HUES48 (cell line): ENCODE results near the gene KRTAP9-6.
"Not testable (repeated sequence)": the region's sequence is repeated elsewhere in the genome, so short reads cannot be mapped to it uniquely, and the experiment has no call there.

Source experiments
- H3K27ac ChIP-seq: one replicate; pipeline ENCODE4 v1.7.0; 2013; ENCODE audit warnings: low read depth, low read length, inconsistent platforms
- H3K27me3 ChIP-seq: 2 replicates; pipeline ENCODE4 v1.6.1; 2013; ENCODE audit warnings: mild to moderate bottlenecking, low read length; ENCODE audit not compliant: control insufficient read depth, insufficient read depth
- H3K36me3 ChIP-seq: 2 replicates; pipeline ENCODE4 v1.6.1; 2013; ENCODE audit warnings: low read length; ENCODE audit not compliant: control insufficient read depth, insufficient read depth
- H3K4me1 ChIP-seq: 2 replicates; pipeline ENCODE4 v1.6.1; 2013; ENCODE audit warnings: mild to moderate bottlenecking, low read length; ENCODE audit not compliant: control insufficient read depth, insufficient read depth
- H3K4me3 ChIP-seq: 2 replicates; pipeline ENCODE4 v1.5.1; 2013; ENCODE audit warnings: mild to moderate bottlenecking, low read depth, low read length
- H3K9ac ChIP-seq: 2 replicates; pipeline ENCODE4 v1.6.1; 2013; ENCODE audit warnings: mild to moderate bottlenecking, low read depth, low read length, moderate library complexity
- H3K9me3 ChIP-seq: 2 replicates; pipeline ENCODE4 v1.6.1; 2013; ENCODE audit warnings: low read length; ENCODE audit not compliant: control insufficient read depth, insufficient read depth

KRTAP9-6 gene, protein sequence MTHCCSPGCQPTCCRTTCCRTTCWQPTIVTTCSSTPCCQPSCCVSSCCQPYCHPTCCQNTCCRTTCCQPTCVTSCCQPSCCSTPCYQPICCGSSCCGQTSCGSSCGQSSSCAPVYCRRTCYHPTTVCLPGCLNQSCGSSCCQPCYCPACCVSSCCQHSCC

DNA sequence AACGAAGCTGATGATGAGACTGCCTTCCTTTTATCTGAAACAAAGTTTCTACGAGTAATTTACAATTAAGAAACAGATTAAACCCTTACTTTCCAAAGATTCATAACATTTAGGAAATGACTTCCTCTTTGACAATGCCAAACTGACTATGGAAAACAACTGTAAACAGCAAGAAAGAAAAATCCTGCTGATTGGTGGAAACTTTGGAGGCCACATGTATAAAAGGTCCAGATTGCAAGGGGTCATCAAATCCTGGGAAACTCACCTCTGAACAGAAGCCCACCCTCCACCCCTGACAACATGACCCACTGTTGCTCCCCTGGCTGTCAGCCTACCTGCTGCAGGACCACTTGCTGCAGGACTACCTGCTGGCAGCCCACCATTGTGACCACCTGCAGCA lies at the start of gene KRTAP9-6:
Gene KRTAP9-6 (plus strand): TSS at position 301 of the 400 bp plus-strand sequence. CDS start 0 bp downstream, at position 301.
- Histone ChIP-seq H3K36me3 (no peaks in the 10 kb centered on the region), H3K4me1 (no peaks in the 10 kb centered on the region), H3K27ac (no peak within 1 kb of the TSS), H3K27me3 (no peaks in the 10 kb centered on the region), H3K9me3 (no peaks in the 10 kb centered on the region), H3K9ac (no peak within 1 kb of the TSS), H3K4me3 (no peak within 1 kb of the TSS)

DNA sequence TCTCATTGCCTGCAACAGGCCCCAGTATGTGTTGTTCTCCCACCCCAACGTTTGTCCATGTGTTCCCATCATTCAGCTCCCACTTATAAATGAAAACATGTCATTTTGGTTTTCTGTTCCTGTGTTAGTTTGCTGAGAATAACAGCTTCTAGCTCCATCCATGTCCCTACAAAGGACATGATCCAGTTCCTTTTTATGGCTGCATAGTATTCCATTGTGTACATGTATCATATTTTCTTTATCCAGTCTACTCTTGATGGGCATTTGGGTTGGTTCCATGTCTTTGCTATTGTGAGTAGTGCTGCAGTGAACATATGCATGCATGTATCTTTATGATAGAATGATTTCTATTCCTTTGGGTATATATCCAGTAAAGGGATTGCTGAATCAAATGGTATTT lies 49.5 kb upstream of the KRTAP9-6 start:
- H3K9me3 ChIP-seq: no peaks in the 10 kb centered on the region
- no peaks in the 10 kb centered on the region for H3K36me3 ChIP-seq
- H3K27me3 ChIP-seq: no peaks in the 10 kb centered on the region
- no peaks in the 10 kb centered on the region for H3K4me1 ChIP-seq
- H3K9ac ChIP-seq: no peak overlapping the region
- no peak overlapping the region for H3K4me3 ChIP-seq
- no peak overlapping the region for H3K27ac ChIP-seq

DNA sequence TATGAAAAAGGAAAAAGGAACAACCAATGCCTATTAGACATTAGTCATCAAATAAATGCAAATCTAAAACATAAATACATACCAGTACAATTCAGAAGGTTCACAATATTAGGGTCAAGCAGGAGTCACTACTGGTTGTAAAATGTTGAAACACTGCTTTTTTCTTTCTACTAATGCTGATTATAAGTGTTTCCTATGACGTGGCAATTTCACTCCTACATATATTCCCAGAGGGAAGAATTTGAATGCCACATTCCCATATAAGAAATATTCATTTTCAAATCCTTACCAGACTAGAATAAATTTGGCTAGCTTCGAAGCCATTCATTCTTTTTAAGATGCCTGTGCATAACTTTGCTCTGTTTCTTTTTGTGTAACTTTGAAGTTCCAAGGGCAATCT lies 41.4 kb upstream of the KRTAP9-6 start:
- no peaks in the 10 kb centered on the region for H3K9me3 ChIP-seq
- no peaks in the 10 kb centered on the region for H3K27me3 ChIP-seq
- no peak overlapping the region for H3K27ac ChIP-seq
- H3K4me3 ChIP-seq: no peak overlapping the region
- H3K36me3 ChIP-seq: no peaks in the 10 kb centered on the region
- H3K4me1 ChIP-seq: no peaks in the 10 kb centered on the region
- no peak overlapping the region for H3K9ac ChIP-seq

DNA sequence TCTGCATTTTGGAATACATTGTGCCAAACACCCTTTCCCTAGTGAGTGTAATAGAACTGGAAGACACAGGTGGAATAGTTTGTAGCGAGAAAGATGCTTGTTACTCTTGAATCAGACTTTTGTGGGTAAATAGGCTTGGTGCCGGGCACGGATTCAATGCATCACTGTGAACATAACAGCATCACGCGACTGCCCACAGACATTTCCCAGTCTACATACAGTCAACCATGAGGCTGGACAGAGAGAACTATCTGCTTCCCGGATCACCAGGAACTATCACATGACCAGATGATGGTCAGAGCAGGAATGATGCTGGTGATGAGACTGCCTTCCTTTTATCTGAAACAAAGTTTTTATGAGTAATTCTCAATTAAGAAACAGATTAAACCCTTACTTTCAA lies 39.1 kb upstream of the KRTAP9-6 start:
- Histone ChIP-seq H3K27me3 (no peaks in the 10 kb centered on the region), H3K36me3 (no peaks in the 10 kb centered on the region), H3K9ac (no peak overlapping the region), H3K4me3 (no peak overlapping the region), H3K9me3 (no peaks in the 10 kb centered on the region), H3K27ac (no peak overlapping the region), H3K4me1 (no peaks in the 10 kb centered on the region)

DNA sequence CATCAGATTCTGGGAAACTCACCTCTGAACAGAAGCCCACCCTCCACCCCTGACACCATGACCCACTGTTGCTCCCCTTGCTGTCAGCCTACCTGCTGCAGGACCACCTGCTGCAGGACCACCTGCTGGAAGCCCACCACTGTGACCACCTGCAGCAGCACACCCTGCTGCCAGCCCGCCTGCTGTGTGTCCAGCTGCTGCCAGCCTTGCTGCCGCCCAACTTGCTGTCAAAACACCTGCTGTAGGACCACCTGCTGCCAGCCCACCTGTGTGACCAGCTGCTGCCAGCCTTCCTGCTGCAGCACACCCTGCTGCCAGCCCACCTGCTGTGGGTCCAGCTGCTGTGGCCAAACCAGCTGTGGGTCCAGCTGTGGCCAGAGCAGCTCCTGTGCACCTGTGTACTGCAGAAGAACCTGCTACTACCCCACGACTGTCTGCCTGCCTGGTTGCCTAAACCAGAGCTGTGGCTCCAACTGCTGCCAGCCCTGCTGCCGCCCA lies 38.5 kb upstream of the KRTAP9-6 start, which contains the start of gene KRTAP9-2:
Gene KRTAP9-2 (plus strand): TSS at position 51 of the 498 bp plus-strand sequence. CDS start 7 bp downstream, at position 58.
- not testable (repeated sequence) for H3K9ac ChIP-seq, H3K4me3 ChIP-seq, H3K27ac ChIP-seq, H3K36me3 ChIP-seq, H3K9me3 ChIP-seq, H3K4me1 ChIP-seq, H3K27me3 ChIP-seq

DNA sequence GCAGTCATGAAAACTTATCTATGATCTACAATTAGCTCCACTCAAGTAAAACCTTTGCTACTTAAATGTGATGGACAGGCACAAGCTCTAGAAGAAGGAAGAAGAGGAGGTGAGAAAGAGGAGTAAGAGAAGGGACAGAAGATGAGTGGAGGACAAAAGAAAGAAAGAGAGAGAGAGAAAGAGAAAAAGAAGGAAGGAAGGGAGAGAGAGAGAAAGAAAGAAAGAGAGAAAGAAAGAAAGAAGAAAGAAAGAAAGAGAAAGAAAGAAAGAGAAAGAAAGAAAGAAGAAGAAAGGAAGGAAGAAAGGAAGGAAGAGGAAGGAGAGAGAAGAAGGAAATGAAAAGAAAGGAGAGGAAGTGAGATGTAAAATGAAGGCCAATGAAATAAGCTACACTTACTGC lies 35.1 kb upstream of the KRTAP9-6 start:
- Histone ChIP-seq H3K4me3 (no peak overlapping the region), H3K9me3 (no peaks in the 10 kb centered on the region), H3K36me3 (no peaks in the 10 kb centered on the region), H3K27ac (no peak overlapping the region), H3K27me3 (no peaks in the 10 kb centered on the region), H3K9ac (no peak overlapping the region), H3K4me1 (no peaks in the 10 kb centered on the region)

DNA sequence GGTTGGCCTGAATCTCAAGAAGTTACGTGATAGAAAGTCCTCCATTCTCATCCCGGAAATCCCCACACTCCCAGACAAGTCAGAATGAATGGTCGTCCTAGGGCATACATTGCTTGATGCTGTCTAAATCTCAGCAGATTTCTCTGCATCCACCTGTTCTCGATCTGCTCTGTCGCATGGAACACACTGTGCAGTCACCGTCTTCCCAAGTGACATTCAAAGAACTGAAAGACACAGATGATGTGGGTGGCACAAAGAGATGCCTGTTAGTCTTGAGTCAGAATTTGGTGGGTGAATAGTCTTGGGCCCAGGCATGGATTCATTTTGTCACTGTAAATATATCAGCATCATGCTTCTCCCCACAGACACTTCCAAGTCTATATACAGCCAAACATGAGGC lies 33.4 kb upstream of the KRTAP9-6 start:
- Histone ChIP-seq H3K4me3 (no peak overlapping the region), H3K27ac (no peak overlapping the region), H3K9me3 (no peaks in the 10 kb centered on the region), H3K36me3 (no peaks in the 10 kb centered on the region), H3K4me1 (no peaks in the 10 kb centered on the region), H3K9ac (no peak overlapping the region), H3K27me3 (no peaks in the 10 kb centered on the region)

DNA sequence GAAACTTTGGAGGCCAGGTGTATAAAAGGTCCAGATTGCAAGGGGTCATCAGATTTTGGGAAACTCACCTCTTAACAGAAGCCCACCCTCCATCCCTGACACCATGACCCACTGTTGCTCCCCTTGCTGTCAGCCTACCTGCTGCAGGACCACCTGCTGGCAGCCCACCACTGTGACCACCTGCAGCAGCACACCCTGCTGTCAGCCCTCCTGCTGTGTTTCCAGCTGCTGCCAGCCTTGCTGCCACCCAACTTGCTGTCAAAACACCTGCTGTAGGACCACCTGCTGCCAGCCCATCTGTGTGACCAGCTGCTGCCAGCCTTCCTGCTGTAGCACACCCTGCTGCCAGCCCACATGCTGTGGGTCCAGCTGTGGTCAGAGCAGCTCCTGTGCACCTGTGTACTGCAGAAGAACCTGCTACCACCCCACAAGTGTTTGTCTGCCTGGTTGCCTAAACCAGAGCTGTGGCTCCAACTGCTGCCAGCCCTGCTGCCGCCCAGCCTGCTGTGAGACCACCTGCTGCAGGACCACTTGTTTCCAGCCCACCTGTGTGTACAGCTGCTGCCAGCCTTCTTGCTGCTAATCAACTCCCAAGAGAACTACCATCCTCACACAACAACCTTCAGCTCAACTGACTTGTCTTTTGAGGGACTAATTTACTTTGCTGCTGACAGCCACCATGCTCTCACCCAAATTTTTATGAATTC lies 32.6 kb upstream of the KRTAP9-6 start, which contains the start of gene KRTAP9-3:
Gene KRTAP9-3 (plus strand): TSS at position 51 of the 707 bp plus-strand sequence. CDS start 53 bp downstream, at position 104.
- not testable (repeated sequence) for H3K9me3 ChIP-seq, H3K4me1 ChIP-seq, H3K27me3 ChIP-seq, H3K36me3 ChIP-seq, H3K9ac ChIP-seq, H3K4me3 ChIP-seq, H3K27ac ChIP-seq

DNA sequence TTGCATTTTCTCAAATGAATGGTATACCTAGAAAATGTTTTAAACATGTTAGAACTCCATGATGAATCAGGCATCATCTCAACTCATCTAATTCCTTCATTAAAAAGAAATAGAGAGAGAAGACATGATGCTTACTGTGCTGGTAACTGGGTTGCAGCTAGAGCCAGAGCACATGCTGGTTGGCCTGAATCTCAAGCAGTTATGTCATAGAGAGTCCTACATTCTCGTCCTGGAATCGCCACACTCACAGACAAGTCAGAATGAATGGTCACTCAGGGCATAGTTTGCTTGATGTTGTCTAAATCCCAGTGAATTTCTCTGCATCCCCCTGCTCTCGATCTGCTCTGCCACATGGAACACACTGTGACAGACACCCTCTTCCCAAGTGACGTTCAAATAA lies 28.1 kb upstream of the KRTAP9-6 start:
- H3K36me3 ChIP-seq, H3K27ac ChIP-seq, H3K4me3 ChIP-seq, H3K4me1 ChIP-seq, H3K9ac ChIP-seq, H3K27me3 ChIP-seq: not testable (repeated sequence)
- H3K9me3 ChIP-seq: peaks cover 12% of the 10 kb centered on the region

DNA sequence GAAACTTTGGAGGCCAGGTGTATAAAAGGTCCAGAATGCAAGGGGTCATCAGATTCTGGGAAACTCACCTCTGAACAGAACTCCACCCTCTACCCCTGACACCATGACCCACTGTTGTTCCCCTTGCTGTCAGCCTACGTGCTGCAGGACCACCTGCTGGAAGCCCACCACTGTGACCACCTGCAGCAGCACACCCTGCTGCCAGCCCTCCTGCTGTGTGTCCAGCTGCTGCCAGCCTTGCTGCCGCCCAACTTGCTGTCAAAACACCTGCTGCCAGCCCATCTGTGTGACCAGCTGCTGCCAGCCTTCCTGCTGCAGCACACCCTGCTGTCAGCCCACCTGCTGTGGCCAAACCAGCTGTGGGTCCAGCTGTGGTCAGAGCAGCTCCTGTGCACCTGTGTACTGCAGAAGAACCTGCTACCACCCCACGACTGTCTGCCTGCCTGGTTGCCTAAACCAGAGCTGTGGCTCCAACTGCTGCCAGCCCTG lies 27.2 kb upstream of the KRTAP9-6 start, which contains the start of gene KRTAP9-8:
Gene KRTAP9-8 (plus strand): TSS at position 51 of the 489 bp plus-strand sequence. CDS start 53 bp downstream, at position 104.
- H3K4me3 ChIP-seq, H3K27me3 ChIP-seq, H3K36me3 ChIP-seq, H3K4me1 ChIP-seq, H3K9ac ChIP-seq, H3K27ac ChIP-seq: not testable (repeated sequence)
- H3K9me3 ChIP-seq: peaks cover 12% of the 10 kb centered on the region
